Prostate gland (tissue), 2 donors: ENCODE measurements around the gene TMTC3.
"Not testable (repeated sequence)": the region's sequence is repeated elsewhere in the genome, so short reads cannot be mapped to it uniquely, and the experiment has no call there.

Source experiments
- CTCF ChIP-seq, 4 experiments: fragments of 200-600 bp in 2 of 4; fragments of 450-650 bp in 2 of 4; sonication (generic) in 2 of 4; IDR thresholded peaks; 1 replicate in 3 of 4; 2 replicates in 1 of 4; pipeline ENCODE4 v1.5.1; 2016 to 2019; ENCODE audit warnings: antibody characterized with exemption in 4 of 4, mild to moderate bottlenecking in 2 of 4, moderate library complexity in 2 of 4
- POLR2A ChIP-seq: fragments of 450-650 bp; IDR thresholded peaks from one replicate; pipeline ENCODE4 v1.6.1; 2016; ENCODE audit warnings: antibody characterized with exemption, mild to moderate bottlenecking
- POLR2AphosphoS5 ChIP-seq: sonication (generic); formaldehyde crosslinking; IDR thresholded peaks from one replicate; pipeline ENCODE4 v1.6.1; 2017; ENCODE audit warnings: antibody characterized with exemption

- TF ChIP-seq CTCF (IDR thresholded peaks at IDR 0.05); POLR2AphosphoS5; POLR2A: not testable (repeated sequence)
Observed at GRCh38 chr12:88133181-88133580, 8.9 kb upstream of the TMTC3 start.
